Mesendoderm (in vitro differentiated cells): Measurements from ENCODE around the gene ZSCAN2.
"Not testable (repeated sequence)": the region's sequence is repeated elsewhere in the genome, so short reads cannot be mapped to it uniquely, and the experiment has no call there.

Experiments used
- DNase-seq: peaks from one replicate; pipeline ENCODE4 v3.0.0; 2013
- H2AK5ac ChIP-seq: 2 replicates; pipeline ENCODE4 v1.6.1; 2013; ENCODE audit warnings: low read length, inconsistent platforms
- H2BK120ac ChIP-seq: 2 replicates; pipeline ENCODE4 v1.6.1; 2013; ENCODE audit warnings: low read depth, mild to moderate bottlenecking, low read length, moderate library complexity, mixed read lengths
- H2BK15ac ChIP-seq: replicated peaks from 2 replicates; pipeline ENCODE4 v1.6.1; 2013; ENCODE audit warnings: low read depth, mild to moderate bottlenecking, moderate library complexity
- H2BK5ac ChIP-seq: 2 replicates; pipeline ENCODE4 v1.6.1; 2013; ENCODE audit warnings: low read length, inconsistent platforms
- H3K18ac ChIP-seq: 2 replicates; pipeline ENCODE4 v1.6.1; 2013; ENCODE audit warnings: mild to moderate bottlenecking, low read length, mixed read lengths
- H3K23ac ChIP-seq: one replicate; pipeline ENCODE4 v1.6.1; 2013; ENCODE audit warnings: low read length
- H3K27ac ChIP-seq: 2 replicates; pipeline ENCODE4 v1.5.1; 2013; ENCODE audit warnings: low read depth, mild to moderate bottlenecking, inconsistent platforms, low read length, moderate library complexity
- H3K27me3 ChIP-seq: 2 replicates; pipeline ENCODE4 v1.6.1; 2013; ENCODE audit warnings: low read length, control low read depth, mild to moderate bottlenecking, inconsistent platforms; ENCODE audit not compliant: insufficient read depth, poor library complexity
- H3K36me3 ChIP-seq: 2 replicates; pipeline ENCODE4 v1.6.1; 2013; ENCODE audit warnings: low read length, inconsistent platforms; ENCODE audit not compliant: control insufficient read depth, insufficient read depth
- H3K4ac ChIP-seq: one replicate; pipeline ENCODE4 v1.6.1; 2013; ENCODE audit warnings: low read depth, mild to moderate bottlenecking, low read length, moderate library complexity
- H3K4me1 ChIP-seq: 2 replicates; pipeline ENCODE4 v1.6.1; 2013; ENCODE audit warnings: low read depth, low read length, inconsistent platforms; ENCODE audit not compliant: control insufficient read depth
- H3K4me2 ChIP-seq: 2 replicates; pipeline ENCODE4 v1.6.1; 2013; ENCODE audit warnings: low read length
- H3K4me3 ChIP-seq: 2 replicates; pipeline ENCODE4 v1.5.1; 2013; ENCODE audit warnings: mild to moderate bottlenecking, low read length
- H3K56ac ChIP-seq: one replicate; pipeline ENCODE4 v1.6.1; 2013; ENCODE audit warnings: low read length
- H3K79me1 ChIP-seq: 2 replicates; pipeline ENCODE4 v1.6.1; 2013; ENCODE audit warnings: low read length, inconsistent platforms
- H3K79me2 ChIP-seq: 2 replicates; pipeline ENCODE4 v1.6.1; 2013; ENCODE audit warnings: mild to moderate bottlenecking, low read length; ENCODE audit not compliant: control insufficient read depth, insufficient read depth
- H3K9ac ChIP-seq: 2 replicates; pipeline ENCODE4 v1.6.1; 2013; ENCODE audit warnings: low read length, inconsistent platforms
- H4K5ac ChIP-seq: one replicate; pipeline ENCODE4 v1.6.1; 2013; ENCODE audit warnings: low read length
- H4K8ac ChIP-seq: one replicate; pipeline ENCODE4 v1.6.1; 2013; ENCODE audit warnings: low read depth, mild to moderate bottlenecking, control low read depth, low read length, moderate library complexity
- WGBS: extraction: QIAGEN DNeasy Blood & Tissue Kit; methylation state at CpG from one replicate; pipeline ENCODE4 v1.1.7; 2013; ENCODE audit warnings: low lambda C conversion rate, missing lambda C conversion rate; ENCODE audit not compliant: insufficient coverage; ENCODE audit errors: extremely low coverage; 5-methylcytosine and 5-hydroxymethylcytosine counted together

ZSCAN2 gene

GRCh38 chr15:84581676-84582428, 19.0 kb upstream of the ZSCAN2 start:
- H3K56ac ChIP-seq, H3K4me2 ChIP-seq, DNase-seq, H3K18ac ChIP-seq, H2AK5ac ChIP-seq, H3K27me3 ChIP-seq, H3K23ac ChIP-seq, H4K5ac ChIP-seq, H3K9ac ChIP-seq, H3K79me2 ChIP-seq, H3K36me3 ChIP-seq, H2BK120ac ChIP-seq, H4K8ac ChIP-seq, H3K27ac ChIP-seq, H3K4me1 ChIP-seq, H3K4ac ChIP-seq, H3K79me1 ChIP-seq, H2BK5ac ChIP-seq, H3K4me3 ChIP-seq, H2BK15ac ChIP-seq: not testable (repeated sequence)
- no CpG with 5 or more reads among the region's 7 CpGs for WGBS

GRCh38 chr15:84582583-84583157, 18.1 kb upstream of the ZSCAN2 start:
- H3K4me3 ChIP-seq, result no peak overlapping the region
- H3K79me2 ChIP-seq, result no peaks in the 10 kb centered on the region

GRCh38 chr15:84583921-84584320, 16.9 kb upstream of the ZSCAN2 start:
- H3K79me1 ChIP-seq, H3K36me3 ChIP-seq, H2BK120ac ChIP-seq, H4K5ac ChIP-seq, H3K27ac ChIP-seq, H2BK15ac ChIP-seq, H3K4me2 ChIP-seq, H3K4me3 ChIP-seq, H3K23ac ChIP-seq, H3K27me3 ChIP-seq, H3K9ac ChIP-seq, H3K79me2 ChIP-seq, H2BK5ac ChIP-seq, H3K4ac ChIP-seq, DNase-seq, H3K18ac ChIP-seq, H4K8ac ChIP-seq, H3K4me1 ChIP-seq, H2AK5ac ChIP-seq, H3K56ac ChIP-seq: not testable (repeated sequence)
- no CpG with 5 or more reads among the region's 4 CpGs for WGBS

More at GRCh38 chr15:84582583-84583157, 18.1 kb upstream of the ZSCAN2 start:
- Histone ChIP-seq H3K9ac (no peak overlapping the region), H2AK5ac (no peak overlapping the region), H3K79me1 (no peaks in the 10 kb centered on the region), H3K4me2 (no peak overlapping the region), H2BK5ac (no peak overlapping the region), H3K27ac (no peak overlapping the region), H3K27me3 (no peaks in the 10 kb centered on the region), H2BK15ac (no peak overlapping the region), H3K4ac (no peak overlapping the region), H3K4me1 (no peaks in the 10 kb centered on the region), H4K5ac (no peak overlapping the region), H3K56ac (no peak overlapping the region), H3K23ac (no peak overlapping the region), H3K36me3 (no peaks in the 10 kb centered on the region), H4K8ac (no peak overlapping the region), H3K18ac (no peak overlapping the region), H2BK120ac (no peak overlapping the region)
- DNase-seq, result no peak
- WGBS, result no CpG with 5 or more reads among the region's 2 CpGs

GRCh38 chr15:84586696-84587095, 14.1 kb upstream of the ZSCAN2 start:
- Histone ChIP-seq H3K9ac (no peak overlapping the region), H2AK5ac (no peak overlapping the region), H2BK15ac (no peak overlapping the region), H3K18ac (no peak overlapping the region), H3K79me1 (no peaks in the 10 kb centered on the region), H2BK120ac (no peak overlapping the region), H4K8ac (no peak overlapping the region), H3K36me3 (no peaks in the 10 kb centered on the region), H3K23ac (no peak overlapping the region), H3K4ac (no peak overlapping the region), H3K27ac (no peak overlapping the region), H2BK5ac (no peak overlapping the region), H3K4me3 (no peak overlapping the region), H3K4me2 (no peak overlapping the region), H3K27me3 (no peaks in the 10 kb centered on the region), H3K79me2 (no peaks in the 10 kb centered on the region), H3K56ac (no peak overlapping the region), H3K4me1 (no peaks in the 10 kb centered on the region), H4K5ac (no peak overlapping the region)
- no CpG with 5 or more reads among the region's 6 CpGs for WGBS
- DNase-seq, result no peak

- Histone ChIP-seq H3K79me1 (no peaks in the 10 kb centered on the region), H3K9ac (peak overlapping the region; percentile 24), H3K4me1 (no peaks in the 10 kb centered on the region), H2BK15ac (no peak overlapping the region), H2AK5ac (no peak overlapping the region), H3K56ac (no peak overlapping the region), H3K36me3 (no peaks in the 10 kb centered on the region), H3K4me3 (no peak overlapping the region), H3K27me3 (no peaks in the 10 kb centered on the region), H3K23ac (no peak overlapping the region), H3K79me2 (no peaks in the 10 kb centered on the region), H4K8ac (no peak overlapping the region), H3K4me2 (no peak overlapping the region), H4K5ac (no peak overlapping the region), H3K18ac (no peak overlapping the region), H3K4ac (no peak overlapping the region), H2BK5ac (no peak overlapping the region), H3K27ac (no peak overlapping the region), H2BK120ac (no peak overlapping the region)
- DNase-seq, result peak; percentile 86
- no CpG with 5 or more reads among the region's 26 CpGs for WGBS
Measured at GRCh38 chr15:84588053-84588874, 12.5 kb upstream of the ZSCAN2 start.
